HG03558 (cell line): Measurements from ENCODE around the gene RAB6B.

ENCODE experiments used
- ATAC-seq: cut with Tn5 transposase; IDR thresholded peaks from one replicate; pipeline ENCODE4 v1.9.1; 2021; ENCODE audit warnings: moderate number of reproducible peaks; ENCODE audit not compliant: unreplicated experiment; ENCODE audit errors: extremely low read depth

The RAB6B gene

DNA sequence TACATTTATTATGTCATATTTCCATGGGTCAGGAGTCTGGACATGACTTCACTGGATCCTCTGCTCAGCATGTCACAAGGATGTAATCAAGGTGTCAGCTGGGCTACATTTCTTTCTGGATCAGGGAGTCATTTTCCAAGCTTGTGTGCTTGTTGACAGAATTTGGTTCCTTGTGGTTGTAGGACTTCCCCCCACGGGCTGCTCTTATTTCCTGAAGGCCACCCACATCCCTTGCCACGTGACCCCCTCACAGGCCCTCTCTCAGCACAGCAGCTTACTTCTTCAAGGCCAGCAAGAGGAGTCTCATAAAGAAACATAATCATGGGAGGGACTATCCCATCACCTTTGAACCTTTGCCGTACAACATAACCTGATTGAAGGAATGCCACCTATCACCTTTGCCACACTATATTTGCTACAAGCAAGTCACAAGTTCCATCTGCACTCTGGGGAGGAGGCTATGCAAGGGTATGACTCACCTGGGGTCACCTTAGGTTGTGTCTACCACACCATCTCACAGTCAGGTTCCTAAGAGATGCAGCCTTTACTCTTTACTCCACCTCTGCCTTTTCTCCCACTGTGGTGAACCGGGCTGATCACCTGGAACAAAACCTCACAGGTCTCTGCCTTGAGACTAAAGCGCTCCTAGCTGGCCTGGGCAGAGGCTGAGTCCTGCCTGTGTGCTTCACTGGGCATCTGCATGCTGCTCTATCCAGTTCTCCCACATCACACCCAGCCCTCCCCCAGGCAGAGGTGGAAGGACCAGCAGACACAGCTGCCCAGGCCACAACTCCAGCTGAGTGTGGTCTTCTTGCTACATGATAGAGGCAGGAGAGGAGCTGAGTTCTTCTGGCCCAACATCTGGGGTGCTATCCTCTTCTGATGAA, 13.5 kb downstream of the RAB6B start:
- ATAC-seq: no peak

DNA sequence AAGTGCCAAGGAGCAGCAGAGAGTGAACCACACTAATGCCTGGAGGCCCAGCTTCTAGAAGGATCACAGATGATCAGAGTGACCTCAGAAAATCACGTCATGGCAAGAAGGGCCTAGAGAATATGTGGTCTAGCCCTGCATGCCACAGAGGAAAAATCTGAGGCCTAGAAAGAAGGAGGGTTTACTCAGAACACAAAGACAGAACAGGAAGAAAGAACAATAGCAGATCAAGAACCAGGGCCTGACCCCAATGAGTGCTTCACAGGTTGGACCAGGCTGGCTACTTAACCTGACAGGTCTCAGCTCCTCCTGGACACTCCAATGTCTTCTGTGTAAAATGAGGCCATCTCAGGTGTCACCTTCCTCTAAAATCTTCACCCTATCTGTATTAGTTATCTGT, 14.2 kb downstream of the RAB6B start:
- no peak for ATAC-seq

GRCh38 chr3:133880886-133881455, 14.7 kb downstream of the RAB6B start:
- ATAC-seq: no peak

DNA sequence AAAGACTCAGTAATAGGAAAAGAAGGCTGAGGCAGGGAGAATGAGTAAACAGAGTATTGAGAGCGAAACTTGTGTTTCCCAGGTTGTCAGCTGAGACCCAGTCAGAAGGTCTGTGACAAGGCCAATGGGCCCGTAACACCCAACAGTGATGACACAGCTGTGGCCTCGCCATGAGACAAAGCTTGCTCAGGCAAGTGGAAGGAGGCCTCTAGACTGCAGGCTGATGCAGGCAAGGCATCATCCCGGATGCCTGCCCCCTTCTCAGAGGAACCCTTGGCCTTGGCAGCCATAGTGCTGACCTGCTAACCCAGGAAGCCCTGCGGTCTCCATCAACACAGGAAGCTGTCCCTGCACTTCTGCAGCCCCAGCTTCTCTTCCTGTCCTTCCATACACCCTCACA, 15.4 kb downstream of the RAB6B start:
- no peak for ATAC-seq

GRCh38 chr3:133878518-133878917, 17.2 kb downstream of the RAB6B start:
- ATAC-seq: no peak

DNA sequence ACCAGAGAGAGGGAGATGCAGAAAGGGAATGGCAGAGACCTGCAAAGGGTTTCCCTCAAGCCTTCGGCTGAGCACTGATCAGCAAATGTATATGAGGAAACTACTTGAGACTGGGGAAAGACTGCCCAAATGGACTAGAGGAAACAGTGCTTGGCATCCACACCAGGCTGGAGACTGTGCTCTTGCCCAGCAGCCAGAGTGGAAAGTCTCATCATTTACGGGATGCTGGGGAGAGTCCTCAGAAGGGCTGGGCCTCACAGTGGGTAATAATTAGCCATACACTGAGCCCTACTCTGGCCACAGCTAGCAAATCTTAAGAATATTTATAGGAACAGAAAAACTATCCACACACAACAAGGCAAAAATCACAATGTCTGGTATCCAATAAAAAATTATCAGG, 18.5 kb downstream of the RAB6B start:
- ATAC-seq: no peak

GRCh38 chr3:133874761-133875438, 20.8 kb downstream of the RAB6B start:
- no peak for ATAC-seq

DNA sequence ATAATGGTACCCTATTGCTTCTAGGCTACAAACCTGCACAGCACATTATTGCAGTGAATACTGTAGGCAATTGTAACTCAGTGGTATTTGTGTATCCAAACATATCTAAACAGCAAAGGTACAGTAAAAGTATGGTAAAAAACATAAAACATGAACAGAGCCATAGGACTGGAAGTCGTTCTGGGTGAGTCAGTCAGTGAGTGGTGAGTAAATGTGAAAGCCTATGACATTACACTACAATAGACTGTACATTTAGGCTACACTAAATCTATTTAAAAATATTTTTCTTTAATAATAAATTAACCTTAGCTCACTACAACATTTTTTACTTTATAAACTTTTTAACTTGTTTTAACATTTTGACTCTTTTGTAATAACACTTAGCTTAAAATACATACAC, 21.3 kb downstream of the RAB6B start:
- no peak for ATAC-seq

DNA sequence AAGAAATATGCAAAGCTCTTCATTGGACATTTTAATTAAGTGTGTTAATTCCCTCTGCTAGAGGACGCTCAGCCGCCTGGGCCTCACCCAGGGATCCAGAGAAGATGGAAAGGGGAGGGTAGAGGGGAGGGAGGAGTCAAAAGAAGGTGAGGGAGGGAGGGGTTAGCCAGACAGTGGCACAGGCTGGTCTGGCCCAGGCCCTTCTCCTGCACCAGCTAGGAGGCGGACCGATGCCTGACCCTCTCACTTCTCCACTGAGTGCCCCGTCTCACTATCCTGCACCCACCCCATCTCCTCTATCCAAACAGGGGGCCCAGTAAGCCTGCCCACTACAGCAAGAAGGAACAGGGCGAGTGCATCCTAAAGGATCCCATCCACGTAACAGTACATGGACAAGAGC, 22.9 kb downstream of the RAB6B start:
- no peak for ATAC-seq

DNA sequence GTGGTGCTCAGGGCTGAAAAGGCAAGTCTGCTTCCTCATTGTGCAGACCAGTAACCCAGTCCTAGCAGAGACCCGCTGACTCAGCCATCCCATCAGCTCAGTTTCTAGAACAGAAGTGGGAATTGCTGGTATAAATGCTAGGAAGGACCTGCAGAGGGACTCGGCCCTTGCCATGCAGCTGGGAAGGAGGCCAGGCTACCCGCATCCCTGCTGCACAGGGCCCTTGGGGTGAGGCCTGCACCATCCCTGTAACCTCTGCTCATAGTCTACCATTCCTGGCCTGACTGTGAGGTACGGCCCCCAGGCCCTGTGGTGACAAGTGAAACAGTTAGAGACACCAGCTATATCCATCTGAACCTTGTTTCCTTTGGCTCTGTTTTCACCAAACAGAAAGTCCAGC, 23.5 kb downstream of the RAB6B start:
- ATAC-seq: no peak

GRCh38 chr3:133871368-133872090, 24.2 kb downstream of the RAB6B start:
- ATAC-seq: no peak

DNA sequence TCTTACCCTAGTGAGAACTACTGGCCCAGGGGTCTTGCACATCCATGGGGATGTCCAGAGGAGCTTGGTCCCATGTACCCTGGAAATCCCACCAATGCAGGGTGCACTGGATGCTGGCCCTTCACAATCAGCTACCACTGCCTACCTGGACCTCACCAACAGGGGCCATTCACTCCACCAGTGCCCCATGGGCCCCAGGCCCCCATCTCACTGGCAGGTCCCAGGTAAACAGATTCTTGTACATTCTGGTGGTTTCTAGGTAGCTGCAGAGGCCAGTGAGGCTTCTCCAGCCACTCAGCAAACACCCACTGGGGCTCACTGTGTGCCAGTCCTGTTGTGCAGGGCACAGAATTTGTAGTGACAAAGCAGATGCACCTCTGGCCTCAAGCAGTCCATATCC, 24.9 kb downstream of the RAB6B start:
- no peak for ATAC-seq

GRCh38 chr3:133869586-133869985, 26.1 kb downstream of the RAB6B start:
- no peak for ATAC-seq

DNA sequence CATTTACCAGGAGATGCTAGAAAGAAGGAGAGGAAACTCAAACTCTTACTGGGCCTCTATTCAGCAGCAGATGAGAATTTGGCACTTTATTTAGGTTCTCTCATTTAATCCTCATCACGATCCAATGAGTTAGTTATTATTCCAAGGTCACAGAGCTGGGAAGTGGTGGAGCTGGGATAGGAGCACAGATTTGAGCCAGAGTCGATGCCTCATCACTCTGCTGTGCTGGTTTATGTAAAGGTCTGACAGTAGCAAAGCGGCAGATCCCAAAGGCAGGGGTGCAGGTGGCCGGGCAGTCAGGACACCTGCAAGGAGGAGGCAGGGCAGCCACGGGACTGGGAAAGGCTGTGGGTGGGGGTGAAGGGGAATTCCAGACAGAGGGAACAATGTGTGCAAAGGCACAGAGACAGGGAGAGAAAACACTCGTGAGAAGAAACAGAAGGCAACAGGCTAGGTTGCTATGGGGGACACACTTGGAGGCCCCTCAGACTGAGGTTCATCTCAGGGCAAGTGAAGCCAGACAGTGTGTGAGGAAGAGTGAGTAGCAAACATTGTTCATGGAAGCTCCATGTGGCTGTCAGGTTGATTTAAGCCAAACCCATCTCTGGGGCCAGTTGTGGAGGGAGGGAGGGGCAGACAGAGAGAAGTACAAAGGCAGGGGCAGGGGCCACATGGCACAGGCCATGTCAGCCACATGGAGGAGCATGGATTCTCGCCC, 26.8 kb downstream of the RAB6B start:
- no peak for ATAC-seq

GRCh38 chr3:133868186-133868585, 27.5 kb downstream of the RAB6B start:
- no peak for ATAC-seq

DNA sequence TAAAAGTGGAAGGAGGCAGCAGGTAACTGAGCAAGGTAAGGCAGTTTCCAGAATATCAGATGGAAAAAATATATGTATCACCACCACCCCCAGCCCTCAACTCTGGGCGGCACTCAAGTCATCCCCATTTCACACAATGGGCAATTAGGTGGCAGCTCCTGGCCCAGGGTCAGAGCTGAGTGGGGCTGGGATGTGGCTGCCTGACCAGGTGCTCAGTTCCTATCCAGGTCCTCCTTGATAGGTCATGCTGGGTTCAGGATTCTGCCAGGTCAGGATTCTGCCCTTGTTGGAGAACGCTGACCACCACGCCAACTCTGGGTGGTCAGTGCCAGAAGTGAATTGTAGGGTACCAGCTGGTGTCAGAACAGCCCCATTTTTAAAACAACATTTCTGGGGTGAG, 29.5 kb downstream of the RAB6B start:
- ATAC-seq: no peak

GRCh38 chr3:133865136-133865855, 30.4 kb downstream of the RAB6B start:
- no peak for ATAC-seq

- ATAC-seq: no peak
Measured at GRCh38 chr3:133864616-133865015, 31.1 kb downstream of the RAB6B start.

DNA sequence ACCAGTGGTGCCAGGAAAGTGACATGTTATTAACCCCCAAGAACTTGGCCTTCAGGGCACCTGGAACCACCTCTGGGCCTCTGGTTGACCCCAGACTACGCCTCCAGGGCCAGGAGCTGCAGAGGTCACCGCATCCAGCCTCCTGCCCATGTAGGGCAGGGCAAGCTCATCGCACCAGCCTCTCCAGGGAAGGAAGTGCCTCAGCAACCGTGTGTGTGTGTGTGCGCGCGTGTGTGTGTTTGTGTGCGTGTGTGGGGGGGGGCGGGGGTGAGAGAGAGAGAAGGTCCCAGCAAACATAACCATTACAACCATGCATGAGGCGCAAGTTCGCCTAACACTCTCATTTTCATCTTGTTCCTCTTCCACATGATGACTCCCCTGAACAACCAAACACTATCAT, 31.8 kb downstream of the RAB6B start:
- no peak for ATAC-seq

DNA sequence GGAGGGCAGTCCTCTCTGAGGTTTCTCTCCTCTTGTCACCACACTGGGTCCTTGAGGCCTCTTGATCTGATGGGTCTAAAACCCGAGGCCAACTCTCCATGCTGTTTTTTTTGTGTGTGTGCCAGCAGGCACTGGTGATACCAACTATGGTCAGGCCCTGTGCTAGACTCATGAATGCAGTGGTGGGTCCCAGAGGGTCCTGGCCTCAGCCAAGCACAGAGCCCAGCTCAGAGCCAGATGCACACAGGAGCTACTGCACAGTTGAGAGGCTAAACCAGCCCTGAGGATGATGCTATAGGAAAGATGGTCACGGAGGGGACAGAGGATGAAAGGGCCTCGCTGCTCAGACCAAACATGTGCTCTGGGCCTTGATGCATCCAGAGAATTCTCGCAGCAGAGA, 33.5 kb downstream of the RAB6B start:
- no peak for ATAC-seq
